KMS-11 (cell line): ENCODE measurements around the gene CTNNA3.
A peak's percentile ranks its signal among the peaks of the same experiment; 100 is the strongest.

ENCODE experiments used
- H2AFZ ChIP-seq: fragments of 200-600 bp; sonication (generic); 2 replicates; pipeline ENCODE4 v1.6.1; 2016; ENCODE audit warnings: antibody characterized with exemption, mixed run types, low read depth
- H3K27ac ChIP-seq: fragments of 200-600 bp; sonication (generic); 2 replicates; pipeline ENCODE4 v1.6.1; 2016; ENCODE audit warnings: mild to moderate bottlenecking, mixed run types
- H3K27me3 ChIP-seq: fragments of 200-600 bp; sonication (generic); 2 replicates; pipeline ENCODE4 v1.6.1; 2017; ENCODE audit warnings: mild to moderate bottlenecking, low read depth, mixed run types, moderate library complexity; ENCODE audit not compliant: insufficient read depth
- H3K36me3 ChIP-seq: fragments of 200-600 bp; sonication (generic); 2 replicates; pipeline ENCODE4 v1.6.1; 2017; ENCODE audit warnings: mild to moderate bottlenecking, mixed run types; ENCODE audit not compliant: insufficient read depth
- H3K4me1 ChIP-seq: fragments of 200-600 bp; sonication (generic); 2 replicates; pipeline ENCODE4 v1.6.1; 2016; ENCODE audit warnings: mild to moderate bottlenecking, low read depth, mixed run types; ENCODE audit not compliant: poor library complexity, severe bottlenecking
- H3K4me2 ChIP-seq: fragments of 200-600 bp; sonication (generic); 2 replicates; pipeline ENCODE4 v1.7.0; 2016; ENCODE audit warnings: mild to moderate bottlenecking, mixed run types
- H3K4me3 ChIP-seq: fragments of 200-600 bp; sonication (generic); IDR thresholded peaks from 2 replicates; pipeline ENCODE4 v1.6.1; 2017; ENCODE audit warnings: low read depth, low read length, mixed read lengths; ENCODE audit not compliant: insufficient read depth
- H3K79me2 ChIP-seq: fragments of 200-600 bp; sonication (generic); 2 replicates; pipeline ENCODE4 v1.6.1; 2016; ENCODE audit warnings: low read depth, mixed run types; ENCODE audit not compliant: insufficient read depth
- H3K9ac ChIP-seq: fragments of 200-600 bp; sonication (generic); 2 replicates; pipeline ENCODE4 v1.6.1; 2016; ENCODE audit warnings: mild to moderate bottlenecking, mixed run types
- H4K20me1 ChIP-seq: fragments of 200-600 bp; sonication (generic); 2 replicates; pipeline ENCODE4 v1.6.1; 2016; ENCODE audit warnings: mild to moderate bottlenecking, mixed run types; ENCODE audit not compliant: insufficient read depth
- CTCF ChIP-seq: fragments of 200-600 bp; sonication (generic); conservative IDR thresholded peaks from 2 replicates; pipeline ENCODE4 v1.6.1; 2017; ENCODE audit warnings: low read depth, mild to moderate bottlenecking, antibody characterized with exemption, low read length, moderate library complexity, mixed read lengths

The CTNNA3 gene

GRCh38 chr10:66218289-66218688 is 1477.7 kb downstream of the CTNNA3 start:
- no peak overlapping the region for H3K9ac ChIP-seq
- no peak overlapping the region for H2AFZ ChIP-seq
- no peaks in the 10 kb centered on the region for H4K20me1 ChIP-seq
- no peak for TF ChIP-seq CTCF
- no peaks in the 10 kb centered on the region for H3K27me3 ChIP-seq
- no peak overlapping the region for H3K27ac ChIP-seq
- H3K4me3 ChIP-seq, result no peak overlapping the region
- H3K4me2 ChIP-seq, result no peak overlapping the region
- H3K4me1 ChIP-seq, result no peaks in the 10 kb centered on the region
- H3K79me2 ChIP-seq, result no peaks in the 10 kb centered on the region
- no peaks in the 10 kb centered on the region for H3K36me3 ChIP-seq

- Histone ChIP-seq H3K4me1 (no peaks in the 10 kb centered on the region), H3K27me3 (no peaks in the 10 kb centered on the region), H3K79me2 (no peaks in the 10 kb centered on the region), H3K27ac (no peak overlapping the region), H4K20me1 (no peaks in the 10 kb centered on the region), H3K4me3 (no peak overlapping the region), H3K36me3 (no peaks in the 10 kb centered on the region), H2AFZ (no peak overlapping the region), H3K4me2 (no peak overlapping the region), H3K9ac (no peak overlapping the region)
- TF ChIP-seq CTCF, result no peak
Observed at GRCh38 chr10:66215920-66216319, 1480.1 kb downstream of the CTNNA3 start.

- H3K9ac ChIP-seq, result no peak overlapping the region
- no peaks in the 10 kb centered on the region for H3K27me3 ChIP-seq
- H4K20me1 ChIP-seq, result no peaks in the 10 kb centered on the region
- H3K36me3 ChIP-seq, result no peaks in the 10 kb centered on the region
- 0 out of 2 replicates have a peak, but pooled peaks have one; percentile 22 for TF ChIP-seq CTCF
- H3K27ac ChIP-seq, result no peak overlapping the region
- no peaks in the 10 kb centered on the region for H3K4me1 ChIP-seq
- no peak overlapping the region for H3K4me2 ChIP-seq
- H3K79me2 ChIP-seq, result no peaks in the 10 kb centered on the region
- H3K4me3 ChIP-seq, result no peak overlapping the region
- no peak overlapping the region for H2AFZ ChIP-seq
Observed at GRCh38 chr10:66214721-66215404, 1481.1 kb downstream of the CTNNA3 start.

GRCh38 chr10:66209025-66209424 is 1487.0 kb downstream of the CTNNA3 start:
- H3K4me2 ChIP-seq, result no peak overlapping the region
- H3K9ac ChIP-seq, result no peak overlapping the region
- no peaks in the 10 kb centered on the region for H3K79me2 ChIP-seq
- H3K27ac ChIP-seq, result no peak overlapping the region
- no peaks in the 10 kb centered on the region for H3K36me3 ChIP-seq
- H4K20me1 ChIP-seq, result no peaks in the 10 kb centered on the region
- H3K4me1 ChIP-seq, result no peaks in the 10 kb centered on the region
- H3K27me3 ChIP-seq, result no peaks in the 10 kb centered on the region
- no peak overlapping the region for H3K4me3 ChIP-seq
- TF ChIP-seq CTCF, result no peak
- H2AFZ ChIP-seq, result no peak overlapping the region
